Measurements from ENCODE around the gene SLC5A1. TPM values are rescaled to one million over a fixed set of nuclear protein-coding genes. Genes with fewer than 3 reads are reported as not detected.

Gene SLC5A1
- total and polyA plus RNA-seq, 11 donors = 22.1 to 181 (median 103) TPM

DNA sequence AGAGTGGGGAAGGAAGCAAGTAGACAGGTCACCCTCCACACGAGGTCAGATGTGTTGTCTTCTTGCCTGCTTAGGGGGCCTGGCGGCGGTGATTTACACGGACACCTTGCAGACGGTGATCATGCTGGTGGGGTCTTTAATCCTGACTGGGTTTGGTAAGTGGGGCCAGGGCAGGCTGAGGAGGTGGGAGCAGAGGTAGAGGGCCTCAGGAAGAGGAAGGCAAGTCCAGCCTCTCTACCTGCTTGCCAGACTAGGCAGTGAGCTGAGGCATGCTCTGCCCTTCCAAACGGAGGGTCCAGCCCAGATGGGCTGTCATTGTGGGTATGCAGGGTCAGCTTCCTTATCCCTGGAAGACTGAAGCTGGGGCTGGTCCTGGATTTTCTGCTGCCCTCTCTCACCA, 39.9 kb downstream of the SLC5A1 start:
- TF ChIP-seq, protein P1, sequence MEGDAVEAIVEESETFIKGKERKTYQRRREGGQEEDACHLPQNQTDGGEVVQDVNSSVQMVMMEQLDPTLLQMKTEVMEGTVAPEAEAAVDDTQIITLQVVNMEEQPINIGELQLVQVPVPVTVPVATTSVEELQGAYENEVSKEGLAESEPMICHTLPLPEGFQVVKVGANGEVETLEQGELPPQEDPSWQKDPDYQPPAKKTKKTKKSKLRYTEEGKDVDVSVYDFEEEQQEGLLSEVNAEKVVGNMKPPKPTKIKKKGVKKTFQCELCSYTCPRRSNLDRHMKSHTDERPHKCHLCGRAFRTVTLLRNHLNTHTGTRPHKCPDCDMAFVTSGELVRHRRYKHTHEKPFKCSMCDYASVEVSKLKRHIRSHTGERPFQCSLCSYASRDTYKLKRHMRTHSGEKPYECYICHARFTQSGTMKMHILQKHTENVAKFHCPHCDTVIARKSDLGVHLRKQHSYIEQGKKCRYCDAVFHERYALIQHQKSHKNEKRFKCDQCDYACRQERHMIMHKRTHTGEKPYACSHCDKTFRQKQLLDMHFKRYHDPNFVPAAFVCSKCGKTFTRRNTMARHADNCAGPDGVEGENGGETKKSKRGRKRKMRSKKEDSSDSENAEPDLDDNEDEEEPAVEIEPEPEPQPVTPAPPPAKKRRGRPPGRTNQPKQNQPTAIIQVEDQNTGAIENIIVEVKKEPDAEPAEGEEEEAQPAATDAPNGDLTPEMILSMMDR (IDR thresholded peaks at IDR 0.05) = no peak
- peaks cover 0 to 33% (median 13%) of the 10 kb centered on the region in 12 donors for H3K4me1 ChIP-seq
- H3K27ac ChIP-seq = no peak overlapping the region
- no peaks in the 10 kb centered on the region for H3K27me3 ChIP-seq
- WGBS, 4 donors = 55 to 72% (median 59%) methylated on average over 6 of the region's 6 CpGs
- no peaks in the 10 kb centered on the region for H3K9me3 ChIP-seq
- ATAC-seq = no peak
- H3K4me3 ChIP-seq = no peak overlapping the region
- H3K36me3 ChIP-seq = peaks cover 0 to 30% (median 0%) of the 10 kb centered on the region in 9 donors
- intact Hi-C loops (cut with DNase I) = loop anchor here in 4 of 10 donors (5.0 to 10.0 kb wide), 3 partner anchors 58 to 106 kb away; no protein-coding TSS in a partner anchor
- DNase-seq = no peak

DNA sequence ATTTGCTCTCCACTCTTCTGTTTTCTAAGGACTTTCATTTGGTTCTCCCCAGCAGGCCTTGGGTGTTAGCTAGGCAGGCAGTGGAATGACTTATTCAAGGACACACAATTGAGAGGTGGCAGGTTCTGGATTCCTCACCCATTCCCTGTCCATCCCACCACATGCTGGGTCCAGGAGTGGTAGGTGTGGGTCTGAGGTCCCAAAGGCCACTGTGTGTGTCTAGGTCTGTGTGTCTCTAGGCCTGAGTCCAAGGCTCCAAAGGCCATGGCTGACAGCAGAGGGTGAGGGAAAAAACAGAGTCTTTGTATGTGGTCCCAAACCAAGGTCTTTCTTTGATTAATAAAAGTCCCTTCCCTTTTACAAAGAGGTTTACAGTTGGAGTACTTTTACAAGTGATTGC, 40.8 kb downstream of the SLC5A1 start:
- DNase-seq = no peak
- Histone ChIP-seq H3K4me1 (peaks cover 0 to 26% (median 10%) of the 10 kb centered on the region in 12 donors), H3K36me3 (peaks cover 0 to 30% (median 0%) of the 10 kb centered on the region in 9 donors), H3K4me3 (no peak overlapping the region), H3K27me3 (no peaks in the 10 kb centered on the region), H3K27ac (no peak overlapping the region), H3K9me3 (no peaks in the 10 kb centered on the region)
- TF ChIP-seq POLR2A (IDR thresholded peaks at IDR 0.05) = no peak
- TF ChIP-seq, protein P1 (IDR thresholded peaks at IDR 0.05) = no peak
- intact Hi-C loops (cut with DNase I) = loop anchor here in 4 of 10 donors (5.0 to 10.0 kb wide), 3 partner anchors 59 to 107 kb away; no protein-coding TSS in a partner anchor
- ATAC-seq = no peak

DNA sequence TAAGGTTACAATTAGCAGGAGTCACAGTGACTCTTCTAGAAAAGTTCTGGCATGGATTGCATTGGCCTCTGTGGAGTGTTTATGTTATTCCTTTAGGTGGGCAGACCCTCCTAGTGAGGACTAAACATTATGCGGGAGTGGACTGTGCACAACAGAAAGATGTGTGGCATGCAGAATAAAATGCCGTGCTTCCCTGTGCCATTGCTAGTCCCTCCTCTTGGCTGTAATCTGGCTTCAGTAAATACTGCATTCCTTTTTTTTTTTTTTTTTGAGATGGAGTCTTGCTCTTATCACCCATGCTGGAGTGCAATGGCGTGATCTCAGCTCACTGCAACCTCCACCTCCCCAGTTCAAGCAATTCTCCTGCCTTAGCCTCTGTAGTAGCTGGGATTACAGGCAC, 45.0 kb downstream of the SLC5A1 start:
- H3K4me3 ChIP-seq = no peak overlapping the region
- DNase-seq = no peak
- TF ChIP-seq, protein P1 (IDR thresholded peaks at IDR 0.05) = no peak
- TF ChIP-seq POLR2A (IDR thresholded peaks at IDR 0.05) = no peak
- peak overlapping the region in 1 of 12 donors; percentile 26 for H3K27ac ChIP-seq
- intact Hi-C loops (cut with DNase I) = loop anchor here in 1 of 10 donors (10.0 kb wide), 1 partner anchor 63 kb away; no protein-coding TSS in a partner anchor
- H3K9me3 ChIP-seq = no peaks in the 10 kb centered on the region
- peaks cover 0 to 15% (median 5%) of the 10 kb centered on the region in 12 donors for H3K4me1 ChIP-seq
- peak in 2 of 4 donors; percentile 31 to 47 for ATAC-seq
- H3K27me3 ChIP-seq = no peaks in the 10 kb centered on the region
- 41 to 50% (median 42%) methylated on average over 3 of the region's 3 CpGs for whole genome bisulfite sequencing, 4 donors
- H3K36me3 ChIP-seq = peaks cover 0 to 34% (median 0%) of the 10 kb centered on the region in 9 donors

DNA sequence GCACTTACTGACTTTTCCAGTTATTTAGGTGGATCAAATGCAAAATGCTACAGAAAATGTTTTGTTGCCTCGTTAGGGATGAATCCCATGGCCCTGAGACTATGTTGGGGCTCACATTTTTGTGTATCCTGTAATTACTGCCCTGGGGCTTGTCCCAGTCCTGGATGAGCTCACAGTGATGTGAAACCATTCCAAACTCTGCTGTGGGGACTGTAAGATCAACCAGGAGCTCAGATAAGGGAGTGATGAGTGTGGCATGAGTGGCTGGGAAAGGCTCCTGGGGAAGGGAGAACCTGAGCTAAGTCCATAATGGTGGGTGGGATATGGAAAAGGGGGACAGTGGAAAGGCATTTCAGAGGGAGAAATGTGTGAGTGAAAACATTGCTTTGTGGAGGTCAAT, 54.0 kb downstream of the SLC5A1 start:
- no peak overlapping the region for H3K4me3 ChIP-seq
- WGBS, 4 donors = 0 to 20% (median 15%) methylated on average over 1 of the region's 1 CpG
- no peak overlapping the region for H3K27ac ChIP-seq
- no peaks in the 10 kb centered on the region for H3K9me3 ChIP-seq
- no peaks in the 10 kb centered on the region for H3K27me3 ChIP-seq
- DNase-seq = peak in 1 of 5 donors; percentile 23
- peak; percentile 91 to 95 (median 94) for ATAC-seq
- no peak for TF ChIP-seq POLR2A (IDR thresholded peaks at IDR 0.05)
- TF ChIP-seq, protein P1 (IDR thresholded peaks at IDR 0.05) = no peak
- intact Hi-C loops (cut with DNase I) = no loop called here
- peaks cover 0 to 30% (median 5%) of the 10 kb centered on the region in 12 donors for H3K4me1 ChIP-seq
- H3K36me3 ChIP-seq = peaks cover 0 to 23% (median 0%) of the 10 kb centered on the region in 9 donors
